ENCODE results near the gene SEZ6L2.

The SEZ6L2 gene

DNA sequence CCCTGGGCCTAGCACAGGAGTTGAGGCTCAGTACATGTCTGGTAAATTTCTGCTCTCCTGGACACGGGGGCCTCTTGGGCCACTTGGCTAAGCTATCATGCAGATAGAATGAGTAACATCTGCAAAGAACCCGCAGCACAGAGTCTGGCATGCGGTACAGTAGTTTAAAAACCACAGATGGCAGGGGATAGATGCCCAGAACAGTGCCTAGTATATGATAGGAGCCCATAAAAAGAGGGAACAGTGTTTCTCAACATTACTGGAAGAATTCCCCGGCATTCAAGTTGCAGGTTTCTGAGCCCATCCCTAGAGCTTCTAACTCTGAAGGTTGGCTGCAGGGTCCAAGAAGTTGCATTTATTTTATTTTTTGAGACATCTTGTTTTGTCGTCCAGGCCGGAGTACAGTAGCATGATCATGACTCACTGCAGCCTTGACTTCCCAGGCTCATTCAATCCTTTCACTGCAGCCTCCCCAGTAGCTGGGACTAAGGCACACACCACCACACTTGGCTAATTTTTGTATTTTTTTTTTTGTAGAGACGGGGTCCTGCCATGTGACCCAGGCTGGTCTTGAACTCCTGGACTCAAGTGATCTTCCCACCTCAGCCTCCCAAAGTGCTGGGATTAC lies 42.1 kb downstream of the SEZ6L2 start:
- Histone ChIP-seq H3K4me1 (peaks cover 10% of the 10 kb centered on the region; the same call in 1 of the 2 replicates), H3K4me3 (ENCODE audit: low read depth, low read length) (no peak overlapping the region), H3K9me3 (no peaks in the 10 kb centered on the region), H3K27me3 (no peaks in the 10 kb centered on the region), H3K36me3 (peaks cover 22% of the 10 kb centered on the region)
- TF ChIP-seq, protein P1, sequence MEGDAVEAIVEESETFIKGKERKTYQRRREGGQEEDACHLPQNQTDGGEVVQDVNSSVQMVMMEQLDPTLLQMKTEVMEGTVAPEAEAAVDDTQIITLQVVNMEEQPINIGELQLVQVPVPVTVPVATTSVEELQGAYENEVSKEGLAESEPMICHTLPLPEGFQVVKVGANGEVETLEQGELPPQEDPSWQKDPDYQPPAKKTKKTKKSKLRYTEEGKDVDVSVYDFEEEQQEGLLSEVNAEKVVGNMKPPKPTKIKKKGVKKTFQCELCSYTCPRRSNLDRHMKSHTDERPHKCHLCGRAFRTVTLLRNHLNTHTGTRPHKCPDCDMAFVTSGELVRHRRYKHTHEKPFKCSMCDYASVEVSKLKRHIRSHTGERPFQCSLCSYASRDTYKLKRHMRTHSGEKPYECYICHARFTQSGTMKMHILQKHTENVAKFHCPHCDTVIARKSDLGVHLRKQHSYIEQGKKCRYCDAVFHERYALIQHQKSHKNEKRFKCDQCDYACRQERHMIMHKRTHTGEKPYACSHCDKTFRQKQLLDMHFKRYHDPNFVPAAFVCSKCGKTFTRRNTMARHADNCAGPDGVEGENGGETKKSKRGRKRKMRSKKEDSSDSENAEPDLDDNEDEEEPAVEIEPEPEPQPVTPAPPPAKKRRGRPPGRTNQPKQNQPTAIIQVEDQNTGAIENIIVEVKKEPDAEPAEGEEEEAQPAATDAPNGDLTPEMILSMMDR (IDR thresholded peaks at IDR 0.05; ENCODE audit: low read depth, low read length) = no peak
- DNase-seq = no peak

GRCh38 chr16:29854520-29855100 lies 44.7 kb downstream of the SEZ6L2 start:
- Histone ChIP-seq H3K36me3 (peaks cover 11% of the 10 kb centered on the region), H3K4me3 (ENCODE audit: low read depth, low read length) (no peak overlapping the region), H3K27me3 (no peaks in the 10 kb centered on the region), H3K9me3 (no peaks in the 10 kb centered on the region), H3K4me1 (peaks cover 8% of the 10 kb centered on the region; the same call in 1 of the 2 replicates)
- DNase-seq = no peak
- TF ChIP-seq, protein P1 (IDR thresholded peaks at IDR 0.05; ENCODE audit: low read depth, low read length) = no peak

- H3K27me3 ChIP-seq = no peaks in the 10 kb centered on the region
- peaks cover 8% of the 10 kb centered on the region; the same call in 1 of the 2 replicates for H3K4me1 ChIP-seq
- no peaks in the 10 kb centered on the region for H3K9me3 ChIP-seq
- H3K4me3 ChIP-seq (ENCODE audit: low read depth, low read length) = no peak overlapping the region
- DNase-seq = no peak
- TF ChIP-seq, protein P1 (IDR thresholded peaks at IDR 0.05; ENCODE audit: low read depth, low read length) = no peak
- H3K36me3 ChIP-seq = no peaks in the 10 kb centered on the region
Measured at GRCh38 chr16:29852654-29853053, 46.7 kb downstream of the SEZ6L2 start.

- no peak for DNase-seq
- H3K27me3 ChIP-seq = no peaks in the 10 kb centered on the region
- H3K9me3 ChIP-seq = no peaks in the 10 kb centered on the region
- H3K4me1 ChIP-seq = 0 out of 2 replicates have a peak, but pooled peaks cover 2% of the 10 kb centered on the region
- no peaks in the 10 kb centered on the region for H3K36me3 ChIP-seq
- TF ChIP-seq, protein P1 (IDR thresholded peaks at IDR 0.05; ENCODE audit: low read depth, low read length) = no peak
- no peak overlapping the region for H3K4me3 ChIP-seq (ENCODE audit: low read depth, low read length)
Measured at GRCh38 chr16:29850998-29851397, 48.4 kb downstream of the SEZ6L2 start.

GRCh38 chr16:29849505-29849904 lies 49.8 kb downstream of the SEZ6L2 start:
- H3K9me3 ChIP-seq = no peaks in the 10 kb centered on the region
- no peak for DNase-seq
- H3K27me3 ChIP-seq = no peaks in the 10 kb centered on the region
- no peaks in the 10 kb centered on the region for H3K36me3 ChIP-seq
- no peaks in the 10 kb centered on the region for H3K4me1 ChIP-seq
- H3K4me3 ChIP-seq (ENCODE audit: low read depth, low read length) = no peak overlapping the region
- TF ChIP-seq, protein P1 (IDR thresholded peaks at IDR 0.05; ENCODE audit: low read depth, low read length) = no peak
